A673 (cell line): ENCODE measurements around the gene OLFM1. TPM values are rescaled to one million over a fixed set of nuclear protein-coding genes. Genes with fewer than 3 reads are reported as not detected.

Source experiments
- BruUV-seq: library from RNA; stranded (reverse); fragments of 400-500 nt; replicated peaks from 2 replicates; lab custom pipeline; 2021; lab: Mats Ljungman, UMichigan
- CTCF ChIA-PET: fragments of 300-600 bp; sonication (Branson Sonifier 250); formaldehyde crosslinking; loops from one replicate; lab custom pipeline; 2022; ENCODE audit warnings: antibody characterized with exemption; lab: Charles Lee
- POLR2A ChIA-PET: fragments of 300-600 bp; sonication (Branson Sonifier 250); formaldehyde crosslinking; loops from one replicate; lab custom pipeline; 2022; ENCODE audit warnings: antibody characterized with exemption; ENCODE audit not compliant: low non-redundant PET; lab: Charles Lee
- DNase-seq: peaks from one replicate; pipeline ENCODE4 v3.0.0-alpha.2; 2015; ENCODE audit warnings: low spot score
- H3K27ac ChIP-seq: fragments of 200-600 bp; sonication (generic); 2 replicates; pipeline ENCODE4 v1.5.1; 2016; ENCODE audit warnings: mixed run types, low read depth, mild to moderate bottlenecking, mixed read lengths, antibody characterized with exemption, low read length; ENCODE audit not compliant: poor library complexity, severe bottlenecking
- H3K27me3 ChIP-seq: fragments of 200-600 bp; sonication (generic); replicated peaks from 2 replicates; pipeline ENCODE4 v1.6.1; 2017; ENCODE audit warnings: mixed run types, low read depth, mild to moderate bottlenecking, mixed read lengths, antibody characterized with exemption, low read length; ENCODE audit not compliant: insufficient read depth, poor library complexity
- H3K36me3 ChIP-seq: fragments of 200-600 bp; sonication (generic); 2 replicates; pipeline ENCODE4 v1.6.1; 2016; ENCODE audit warnings: mixed run types, mild to moderate bottlenecking, mixed read lengths, antibody characterized with exemption, low read length; ENCODE audit not compliant: insufficient read depth, poor library complexity, severe bottlenecking
- H3K4me1 ChIP-seq: fragments of 200-600 bp; sonication (generic); 2 replicates; pipeline ENCODE4 v1.6.1; 2017; ENCODE audit warnings: mixed run types, mild to moderate bottlenecking, mixed read lengths, antibody characterized with exemption, low read length; ENCODE audit not compliant: insufficient read depth, poor library complexity, severe bottlenecking
- H3K4me3 ChIP-seq: fragments of 200-600 bp; sonication (generic); 2 replicates; pipeline ENCODE4 v1.5.1; 2016; ENCODE audit warnings: low read depth, mixed run types, mild to moderate bottlenecking, mixed read lengths, low read length; ENCODE audit not compliant: poor library complexity, severe bottlenecking
- H3K9me3 ChIP-seq: fragments of 200-600 bp; sonication (generic); 2 replicates; pipeline ENCODE4 v1.6.1; 2016; ENCODE audit warnings: mixed run types, low read depth, mild to moderate bottlenecking, mixed read lengths, antibody characterized with exemption, low read length; ENCODE audit not compliant: poor library complexity, severe bottlenecking
- EZH2 ChIP-seq: fragments of 200-600 bp; sonication (generic); IDR thresholded peaks from 2 replicates; pipeline ENCODE4 v1.6.1; 2017; ENCODE audit warnings: borderline replicate concordance, low read depth, mild to moderate bottlenecking, mixed read lengths, antibody characterized with exemption, low read length; ENCODE audit not compliant: poor library complexity, severe bottlenecking
- intact Hi-C: fragments of 100-400 bp; cut with micrococcal nuclease; formaldehyde crosslinking; loops from one replicate; pipeline ENCODE4 v1.10.0; 2022; ENCODE audit not compliant: unreplicated experiment
- total RNA-seq: library from RNA; stranded (reverse); gene quantifications from 2 replicates; pipeline ENCODE4 v1.2.3, GENCODE V29; 2021
- TF ChIP-seq, protein P1 (sequence below): fragments of 300-800, 200-600 bp; sonication (generic); conservative IDR thresholded peaks from 2 replicates; pipeline ENCODE4 v1.5.1; 2017; ENCODE audit warnings: low read depth, mild to moderate bottlenecking, antibody characterized with exemption, low read length, moderate library complexity, mixed read lengths

The OLFM1 gene
- total RNA-seq, 1 experiment from 2014 or later = 308 TPM

- Histone ChIP-seq H3K4me1 (peaks cover 34% of the 10 kb centered on the region), H3K27me3 (no peaks in the 10 kb centered on the region), H3K27ac (no peak overlapping the region), H3K9me3 (no peaks in the 10 kb centered on the region), H3K4me3 (no peak overlapping the region), H3K36me3 (no peaks in the 10 kb centered on the region)
- BruUV-seq = no TSS peak
- ChIA-PET CTCF (no interaction called here), POLR2A (no interaction called here)
- TF ChIP-seq EZH2 = no peak
- TF ChIP-seq, protein P1, sequence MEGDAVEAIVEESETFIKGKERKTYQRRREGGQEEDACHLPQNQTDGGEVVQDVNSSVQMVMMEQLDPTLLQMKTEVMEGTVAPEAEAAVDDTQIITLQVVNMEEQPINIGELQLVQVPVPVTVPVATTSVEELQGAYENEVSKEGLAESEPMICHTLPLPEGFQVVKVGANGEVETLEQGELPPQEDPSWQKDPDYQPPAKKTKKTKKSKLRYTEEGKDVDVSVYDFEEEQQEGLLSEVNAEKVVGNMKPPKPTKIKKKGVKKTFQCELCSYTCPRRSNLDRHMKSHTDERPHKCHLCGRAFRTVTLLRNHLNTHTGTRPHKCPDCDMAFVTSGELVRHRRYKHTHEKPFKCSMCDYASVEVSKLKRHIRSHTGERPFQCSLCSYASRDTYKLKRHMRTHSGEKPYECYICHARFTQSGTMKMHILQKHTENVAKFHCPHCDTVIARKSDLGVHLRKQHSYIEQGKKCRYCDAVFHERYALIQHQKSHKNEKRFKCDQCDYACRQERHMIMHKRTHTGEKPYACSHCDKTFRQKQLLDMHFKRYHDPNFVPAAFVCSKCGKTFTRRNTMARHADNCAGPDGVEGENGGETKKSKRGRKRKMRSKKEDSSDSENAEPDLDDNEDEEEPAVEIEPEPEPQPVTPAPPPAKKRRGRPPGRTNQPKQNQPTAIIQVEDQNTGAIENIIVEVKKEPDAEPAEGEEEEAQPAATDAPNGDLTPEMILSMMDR = no peak
- intact Hi-C loops = no loop called here
- no peak for DNase-seq
These were observed 5.7 kb upstream of the OLFM1 start for GRCh38 chr9:135081731-135082130.

DNA sequence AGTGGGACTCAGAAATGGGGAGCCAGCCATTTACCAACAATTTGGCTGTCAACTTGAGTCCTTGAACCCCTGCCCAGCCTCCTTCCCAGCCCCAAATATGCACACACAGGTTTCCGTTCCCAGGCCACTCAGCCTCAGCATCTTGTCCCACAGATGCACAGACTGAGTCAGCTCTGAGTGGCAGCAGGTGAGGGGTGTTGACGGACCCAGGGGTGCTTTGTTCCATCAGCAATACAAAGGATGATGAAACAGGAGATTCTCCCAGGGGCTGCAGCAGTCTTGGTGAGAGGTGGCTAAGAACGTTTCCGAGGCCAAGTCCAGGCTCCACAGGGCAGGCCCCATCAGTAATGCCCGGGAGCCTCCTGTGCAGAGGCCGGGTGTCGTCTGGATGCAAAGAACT lies 4.9 kb upstream of the OLFM1 start:
- Histone ChIP-seq H3K4me3 (no peak overlapping the region), H3K9me3 (no peaks in the 10 kb centered on the region), H3K36me3 (no peaks in the 10 kb centered on the region), H3K27ac (no peak overlapping the region), H3K4me1 (peaks cover 39% of the 10 kb centered on the region), H3K27me3 (no peaks in the 10 kb centered on the region)
- BruUV-seq = no TSS peak
- no peak for DNase-seq
- CTCF ChIA-PET = interaction anchor here (0.7 kb wide), 1 partner anchor 231 kb away, joined by 4 read pairs; no protein-coding TSS in a partner anchor
- TF ChIP-seq, protein P1 = no peak
- no peak for TF ChIP-seq EZH2
- POLR2A ChIA-PET = no interaction called here
- intact Hi-C loops = no loop called here

- TF ChIP-seq EZH2 = no peak
- TF ChIP-seq, protein P1 = no peak
- DNase-seq = no peak
- Histone ChIP-seq H3K36me3 (no peaks in the 10 kb centered on the region), H3K9me3 (no peaks in the 10 kb centered on the region), H3K27ac (peak overlapping the region; percentile 63), H3K4me1 (peaks cover 39% of the 10 kb centered on the region), H3K4me3 (no peak overlapping the region), H3K27me3 (no peaks in the 10 kb centered on the region)
- intact Hi-C loops = no loop called here
- POLR2A ChIA-PET = no interaction called here
- CTCF ChIA-PET = interaction anchor here (0.7 kb wide), 1 partner anchor 230 kb away, joined by 4 read pairs; no protein-coding TSS in a partner anchor
- no TSS peak for BruUV-seq
These were observed 4.1 kb upstream of the OLFM1 start for GRCh38 chr9:135083241-135083810.
